HUES48 (cell line): ENCODE measurements around the gene ADAM12.

Experiments used
- H3K27ac ChIP-seq: one replicate; pipeline ENCODE4 v1.7.0; 2013; ENCODE audit warnings: low read depth, low read length, inconsistent platforms
- H3K27me3 ChIP-seq: 2 replicates; pipeline ENCODE4 v1.6.1; 2013; ENCODE audit warnings: mild to moderate bottlenecking, low read length; ENCODE audit not compliant: control insufficient read depth, insufficient read depth
- H3K36me3 ChIP-seq: 2 replicates; pipeline ENCODE4 v1.6.1; 2013; ENCODE audit warnings: low read length; ENCODE audit not compliant: control insufficient read depth, insufficient read depth
- H3K4me1 ChIP-seq: 2 replicates; pipeline ENCODE4 v1.6.1; 2013; ENCODE audit warnings: mild to moderate bottlenecking, low read length; ENCODE audit not compliant: control insufficient read depth, insufficient read depth
- H3K4me3 ChIP-seq: 2 replicates; pipeline ENCODE4 v1.5.1; 2013; ENCODE audit warnings: mild to moderate bottlenecking, low read depth, low read length
- H3K9ac ChIP-seq: 2 replicates; pipeline ENCODE4 v1.6.1; 2013; ENCODE audit warnings: mild to moderate bottlenecking, low read depth, low read length, moderate library complexity
- H3K9me3 ChIP-seq: 2 replicates; pipeline ENCODE4 v1.6.1; 2013; ENCODE audit warnings: low read length; ENCODE audit not compliant: control insufficient read depth, insufficient read depth

Gene ADAM12

GRCh38 chr10:126011995-126012394 lies 376.3 kb downstream of the ADAM12 start:
- peaks cover 6% of the 10 kb centered on the region; the same call in 1 of the 2 replicates for H3K4me1 ChIP-seq
- no peak overlapping the region for H3K4me3 ChIP-seq
- H3K9ac ChIP-seq: no peak overlapping the region
- H3K36me3 ChIP-seq: no peaks in the 10 kb centered on the region
- H3K27ac ChIP-seq: no peak overlapping the region
- no peaks in the 10 kb centered on the region for H3K27me3 ChIP-seq
- no peaks in the 10 kb centered on the region for H3K9me3 ChIP-seq

GRCh38 chr10:126009650-126010049 lies 378.6 kb downstream of the ADAM12 start:
- Histone ChIP-seq H3K4me1 (peaks cover 6% of the 10 kb centered on the region; the same call in 1 of the 2 replicates), H3K27ac (no peak overlapping the region), H3K4me3 (no peak overlapping the region), H3K9me3 (no peaks in the 10 kb centered on the region), H3K9ac (no peak overlapping the region), H3K36me3 (no peaks in the 10 kb centered on the region), H3K27me3 (no peaks in the 10 kb centered on the region)

- Histone ChIP-seq H3K9ac (no peak overlapping the region), H3K4me1 (no peaks in the 10 kb centered on the region), H3K36me3 (no peaks in the 10 kb centered on the region), H3K27me3 (no peaks in the 10 kb centered on the region), H3K4me3 (no peak overlapping the region), H3K27ac (no peak overlapping the region), H3K9me3 (no peaks in the 10 kb centered on the region)
Observed at GRCh38 chr10:126006906-126007305, 381.4 kb downstream of the ADAM12 start.

- no peak overlapping the region for H3K9ac ChIP-seq
- H3K9me3 ChIP-seq: no peaks in the 10 kb centered on the region
- H3K36me3 ChIP-seq: no peaks in the 10 kb centered on the region
- no peak overlapping the region for H3K27ac ChIP-seq
- no peaks in the 10 kb centered on the region for H3K4me1 ChIP-seq
- no peaks in the 10 kb centered on the region for H3K27me3 ChIP-seq
- H3K4me3 ChIP-seq: no peak overlapping the region
Observed at GRCh38 chr10:126006264-126006663, 382.0 kb downstream of the ADAM12 start.

- no peak overlapping the region for H3K27ac ChIP-seq
- H3K4me3 ChIP-seq: no peak overlapping the region
- no peaks in the 10 kb centered on the region for H3K9me3 ChIP-seq
- H3K4me1 ChIP-seq: no peaks in the 10 kb centered on the region
- no peaks in the 10 kb centered on the region for H3K36me3 ChIP-seq
- no peaks in the 10 kb centered on the region for H3K27me3 ChIP-seq
- H3K9ac ChIP-seq: no peak overlapping the region
Observed at GRCh38 chr10:126004752-126005151, 383.5 kb downstream of the ADAM12 start.

- no peaks in the 10 kb centered on the region for H3K9me3 ChIP-seq
Observed at GRCh38 chr10:126001576-126001975, 386.7 kb downstream of the ADAM12 start.

GRCh38 chr10:125999694-126000093 lies 388.6 kb downstream of the ADAM12 start:
- Histone ChIP-seq H3K9me3 (no peaks in the 10 kb centered on the region), H3K4me3 (no peak overlapping the region), H3K27ac (no peak overlapping the region), H3K27me3 (no peaks in the 10 kb centered on the region), H3K36me3 (no peaks in the 10 kb centered on the region), H3K9ac (no peak overlapping the region), H3K4me1 (no peaks in the 10 kb centered on the region)

More at GRCh38 chr10:126001576-126001975, 386.7 kb downstream of the ADAM12 start:
- H3K4me1 ChIP-seq: no peaks in the 10 kb centered on the region
- H3K27me3 ChIP-seq: no peaks in the 10 kb centered on the region
- no peak overlapping the region for H3K9ac ChIP-seq
- H3K36me3 ChIP-seq: no peaks in the 10 kb centered on the region
- no peak overlapping the region for H3K27ac ChIP-seq
- H3K4me3 ChIP-seq: no peak overlapping the region

- no peaks in the 10 kb centered on the region for H3K36me3 ChIP-seq
- H3K27ac ChIP-seq: no peak overlapping the region
- no peaks in the 10 kb centered on the region for H3K4me1 ChIP-seq
- H3K9ac ChIP-seq: no peak overlapping the region
- H3K9me3 ChIP-seq: no peaks in the 10 kb centered on the region
- H3K27me3 ChIP-seq: no peaks in the 10 kb centered on the region
- H3K4me3 ChIP-seq: no peak overlapping the region
Observed at GRCh38 chr10:125997586-125997985, 390.7 kb downstream of the ADAM12 start.

GRCh38 chr10:125995726-125996304 lies 392.5 kb downstream of the ADAM12 start:
- Histone ChIP-seq H3K4me1 (no peaks in the 10 kb centered on the region), H3K4me3 (no peak overlapping the region), H3K27ac (no peak overlapping the region), H3K9ac (no peak overlapping the region), H3K9me3 (no peaks in the 10 kb centered on the region), H3K27me3 (no peaks in the 10 kb centered on the region), H3K36me3 (no peaks in the 10 kb centered on the region)

- Histone ChIP-seq H3K9ac (no peak overlapping the region), H3K4me1 (no peaks in the 10 kb centered on the region), H3K9me3 (no peaks in the 10 kb centered on the region), H3K4me3 (no peak overlapping the region), H3K27ac (no peak overlapping the region), H3K27me3 (no peaks in the 10 kb centered on the region), H3K36me3 (no peaks in the 10 kb centered on the region)
Observed at GRCh38 chr10:125994601-125995000, 393.7 kb downstream of the ADAM12 start.

- H3K9me3 ChIP-seq: no peaks in the 10 kb centered on the region
- H3K36me3 ChIP-seq: no peaks in the 10 kb centered on the region
Observed at GRCh38 chr10:125992254-125992653, 396.0 kb downstream of the ADAM12 start.

More at GRCh38 chr10:125992254-125992653, 396.0 kb downstream of the ADAM12 start:
- Histone ChIP-seq H3K27me3 (no peaks in the 10 kb centered on the region), H3K9ac (no peak overlapping the region), H3K27ac (no peak overlapping the region), H3K4me1 (no peaks in the 10 kb centered on the region), H3K4me3 (no peak overlapping the region)
